Spleen (tissue), 7 donors: ENCODE data around the gene TEDC2.

Experiments used
- POLR2A ChIP-seq, 3 donors: fragments of 450-650 bp; IDR thresholded peaks; one replicate each; pipeline ENCODE4 v1.5.1; 2017; ENCODE audit warnings: antibody characterized with exemption in 3 of 3, mild to moderate bottlenecking in 1 of 3
- POLR2AphosphoS5 ChIP-seq, 3 donors: sonication (generic); formaldehyde crosslinking; IDR thresholded peaks; one replicate each; pipeline ENCODE4 v1.5.1; 2017; ENCODE audit warnings: antibody characterized with exemption in 3 of 3
- TF ChIP-seq, protein P1 (sequence below), 11 experiments: fragments of 200-600 bp in 7 of 11; fragments of 450-650 bp in 4 of 11; sonication (generic) in 4 of 11; IDR thresholded peaks in 8 of 11; conservative IDR thresholded peaks in 3 of 11; 1 replicate in 7 of 11; 2 replicates in 4 of 11; pipeline versions ENCODE4 v1.4.0 to v1.8.0; 2016 to 2021; ENCODE audit warnings: antibody characterized with exemption in 11 of 11, inconsistent platforms in 4 of 11, mild to moderate bottlenecking in 1 of 11
- donor health status: DM: no; HTN: no; CAD: no; lungs with moderate emphysema.
- donor health status: DM: no; HTN: no; CAD: no.
- donor health status: DM: no; HTN: no; CAD: no.

DNA sequence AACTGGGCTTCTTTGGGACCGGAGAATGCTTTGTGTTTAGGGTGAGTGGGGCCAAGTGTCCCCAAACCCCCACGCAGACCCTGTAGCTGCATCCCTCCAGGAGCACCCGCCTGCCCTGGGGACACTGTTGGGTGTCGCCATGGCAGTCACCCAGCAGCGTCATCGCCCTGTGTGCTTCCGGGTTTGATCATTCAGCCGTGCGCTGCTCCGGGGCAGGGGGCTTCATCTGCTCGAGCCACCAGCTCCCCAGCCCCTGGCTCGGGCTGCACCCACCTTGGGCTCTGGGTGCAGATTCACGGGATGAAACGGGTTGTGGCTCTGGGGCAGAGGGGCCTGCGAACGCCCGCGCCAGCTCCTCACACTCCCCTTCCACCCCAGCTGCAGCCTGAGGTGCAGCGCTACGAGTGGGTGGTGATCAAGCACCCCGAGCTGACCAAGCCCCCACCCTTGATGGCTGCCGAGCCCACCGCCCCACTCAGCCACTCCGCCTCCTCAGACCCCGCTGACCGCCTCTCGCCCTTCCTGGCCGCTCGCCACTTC, 40.1 kb downstream of the TEDC2 start:
- TF ChIP-seq, protein P1, sequence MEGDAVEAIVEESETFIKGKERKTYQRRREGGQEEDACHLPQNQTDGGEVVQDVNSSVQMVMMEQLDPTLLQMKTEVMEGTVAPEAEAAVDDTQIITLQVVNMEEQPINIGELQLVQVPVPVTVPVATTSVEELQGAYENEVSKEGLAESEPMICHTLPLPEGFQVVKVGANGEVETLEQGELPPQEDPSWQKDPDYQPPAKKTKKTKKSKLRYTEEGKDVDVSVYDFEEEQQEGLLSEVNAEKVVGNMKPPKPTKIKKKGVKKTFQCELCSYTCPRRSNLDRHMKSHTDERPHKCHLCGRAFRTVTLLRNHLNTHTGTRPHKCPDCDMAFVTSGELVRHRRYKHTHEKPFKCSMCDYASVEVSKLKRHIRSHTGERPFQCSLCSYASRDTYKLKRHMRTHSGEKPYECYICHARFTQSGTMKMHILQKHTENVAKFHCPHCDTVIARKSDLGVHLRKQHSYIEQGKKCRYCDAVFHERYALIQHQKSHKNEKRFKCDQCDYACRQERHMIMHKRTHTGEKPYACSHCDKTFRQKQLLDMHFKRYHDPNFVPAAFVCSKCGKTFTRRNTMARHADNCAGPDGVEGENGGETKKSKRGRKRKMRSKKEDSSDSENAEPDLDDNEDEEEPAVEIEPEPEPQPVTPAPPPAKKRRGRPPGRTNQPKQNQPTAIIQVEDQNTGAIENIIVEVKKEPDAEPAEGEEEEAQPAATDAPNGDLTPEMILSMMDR (IDR thresholded peaks at IDR 0.05 in 8 of 11, conservative IDR thresholded peaks at IDR 0.05 in 3 of 11): no peak
- TF ChIP-seq POLR2A (IDR thresholded peaks at IDR 0.05): no peak
- no peak for TF ChIP-seq POLR2AphosphoS5 (IDR thresholded peaks at IDR 0.05)
